Measurements from ENCODE around the gene KEAP1.
A peak's percentile ranks its signal among the peaks of the same experiment; 100 is the strongest.
"Not testable (repeated sequence)": the region's sequence is repeated elsewhere in the genome, so short reads cannot be mapped to it uniquely, and the experiment has no call there.

KEAP1 gene

GRCh38 chr19:10491472-10492047, 11.6 kb downstream of the KEAP1 start:
- DNase-seq: no peak

- no peak for DNase-seq
These were observed 16.6 kb downstream of the KEAP1 start for GRCh38 chr19:10486551-10486950.

GRCh38 chr19:10478903-10479384, 24.2 kb downstream of the KEAP1 start:
- DNase-seq: peak; percentile 93

GRCh38 chr19:10478476-10478875, 24.7 kb downstream of the KEAP1 start:
- DNase-seq: no peak

GRCh38 chr19:10474962-10475451, 28.1 kb downstream of the KEAP1 start:
- DNase-seq: no peak

GRCh38 chr19:10473192-10473591, 30.0 kb downstream of the KEAP1 start:
- no peak for DNase-seq

GRCh38 chr19:10471909-10472308, 31.2 kb downstream of the KEAP1 start:
- DNase-seq: peak; percentile 48

GRCh38 chr19:10468133-10468532, 35.0 kb downstream of the KEAP1 start:
- DNase-seq: no peak

GRCh38 chr19:10467104-10467706, 36.0 kb downstream of the KEAP1 start:
- no peak for DNase-seq

GRCh38 chr19:10464456-10464855, 38.7 kb downstream of the KEAP1 start:
- no peak for DNase-seq

GRCh38 chr19:10462557-10462956, 40.6 kb downstream of the KEAP1 start:
- no peak for DNase-seq

- not testable (repeated sequence) for DNase-seq
These were observed 41.1 kb downstream of the KEAP1 start for GRCh38 chr19:10462042-10462441.

- DNase-seq: peak; percentile 90
These were observed 41.9 kb downstream of the KEAP1 start for GRCh38 chr19:10461047-10461949.

- DNase-seq: no peak
These were observed 42.5 kb downstream of the KEAP1 start for GRCh38 chr19:10460714-10461046.

GRCh38 chr19:10458733-10459132, 44.4 kb downstream of the KEAP1 start:
- DNase-seq: not testable (repeated sequence)

GRCh38 chr19:10454267-10454666, 48.9 kb downstream of the KEAP1 start:
- DNase-seq: no peak

GRCh38 chr19:10453852-10454251, 49.3 kb downstream of the KEAP1 start:
- no peak for DNase-seq

- no peak for DNase-seq
These were observed 50.2 kb downstream of the KEAP1 start for GRCh38 chr19:10452726-10453618.

- no peak for DNase-seq
These were observed 52.1 kb downstream of the KEAP1 start for GRCh38 chr19:10450853-10451609.

GRCh38 chr19:10450191-10450852, 52.8 kb downstream of the KEAP1 start:
- no peak for DNase-seq

GRCh38 chr19:10449037-10449436, 54.1 kb downstream of the KEAP1 start:
- no peak for DNase-seq

All from NCI-H2029 (cell line).